HG03103 (cell line): ENCODE results near the gene NDC1.

ENCODE experiments used
- ATAC-seq: cut with Tn5 transposase; IDR thresholded peaks from one replicate; pipeline ENCODE4 v1.9.1; 2021; ENCODE audit warnings: low read depth; ENCODE audit not compliant: unreplicated experiment

Gene NDC1

GRCh38 chr1:53733447-53733931 lies 104.6 kb downstream of the NDC1 start:
- ATAC-seq = no peak

- ATAC-seq = no peak
Observed at GRCh38 chr1:53732912-53733317, 105.2 kb downstream of the NDC1 start.

- no peak for ATAC-seq
Observed at GRCh38 chr1:53732409-53732808, 105.7 kb downstream of the NDC1 start.

- ATAC-seq = no peak
Observed at GRCh38 chr1:53731779-53732305, 106.3 kb downstream of the NDC1 start.

GRCh38 chr1:53731043-53731600 lies 107.0 kb downstream of the NDC1 start:
- no peak for ATAC-seq

GRCh38 chr1:53730224-53730865 lies 107.8 kb downstream of the NDC1 start:
- ATAC-seq = no peak

- ATAC-seq = no peak
Observed at GRCh38 chr1:53729456-53730223, 108.5 kb downstream of the NDC1 start.

GRCh38 chr1:53728702-53729455 lies 109.2 kb downstream of the NDC1 start:
- ATAC-seq = no peak

GRCh38 chr1:53728196-53728595 lies 109.9 kb downstream of the NDC1 start:
- ATAC-seq = no peak

- ATAC-seq = no peak
Observed at GRCh38 chr1:53727461-53728092, 110.5 kb downstream of the NDC1 start.

GRCh38 chr1:53726009-53726600 lies 112.0 kb downstream of the NDC1 start:
- ATAC-seq = no peak

GRCh38 chr1:53725238-53725689 lies 112.8 kb downstream of the NDC1 start:
- no peak for ATAC-seq

GRCh38 chr1:53722025-53722424 lies 116.1 kb downstream of the NDC1 start:
- ATAC-seq = no peak

GRCh38 chr1:53721088-53721487 lies 117.0 kb downstream of the NDC1 start:
- ATAC-seq = no peak

- ATAC-seq = no peak
Observed at GRCh38 chr1:53719469-53719868, 118.6 kb downstream of the NDC1 start.

GRCh38 chr1:53718443-53718842 lies 119.7 kb downstream of the NDC1 start:
- no peak for ATAC-seq

GRCh38 chr1:53717025-53717804 lies 120.9 kb downstream of the NDC1 start:
- no peak for ATAC-seq

- ATAC-seq = no peak
Observed at GRCh38 chr1:53716150-53716549, 121.9 kb downstream of the NDC1 start.

- no peak for ATAC-seq
Observed at GRCh38 chr1:53715478-53715877, 122.6 kb downstream of the NDC1 start.
